Activated T-cell treated with anti-CD3 and anti-CD28 coated beads for 4 hours (primary cell): ENCODE results near the gene FHOD3.

ENCODE experiments used
- DNase-seq: peaks from one replicate; pipeline ENCODE4 v3.0.0-alpha.2; 2020

FHOD3 gene

GRCh38 chr18:36387310-36387709, 89.8 kb downstream of the FHOD3 start:
- DNase-seq: no peak

- DNase-seq: no peak
These were observed 90.8 kb downstream of the FHOD3 start for GRCh38 chr18:36388310-36388709.

DNA sequence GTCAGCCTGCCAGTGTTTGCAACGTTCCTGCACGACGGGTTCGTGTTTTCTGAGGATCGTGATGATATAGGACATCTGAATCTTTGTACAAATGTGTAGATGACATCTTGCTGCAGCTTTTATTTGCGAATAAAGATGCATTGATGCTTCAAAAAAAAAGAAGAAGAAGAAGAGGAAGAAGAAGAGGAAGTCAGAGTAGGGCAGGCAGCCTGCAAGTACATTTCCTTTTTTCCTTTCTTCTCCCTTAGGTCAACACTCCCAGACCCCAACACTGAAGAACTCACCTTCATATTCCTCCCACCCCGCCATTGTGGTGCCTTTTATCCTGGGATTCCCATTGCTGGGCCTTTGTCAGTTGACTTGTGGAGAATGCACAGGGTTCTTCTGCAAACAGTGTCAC, 91.5 kb downstream of the FHOD3 start:
- DNase-seq: no peak

- no peak for DNase-seq
These were observed 92.5 kb downstream of the FHOD3 start for GRCh38 chr18:36389811-36390581.

GRCh38 chr18:36391426-36392145, 94.1 kb downstream of the FHOD3 start:
- no peak for DNase-seq

- DNase-seq: no peak
These were observed 94.9 kb downstream of the FHOD3 start for GRCh38 chr18:36392164-36392978.

- DNase-seq: no peak
These were observed 95.4 kb downstream of the FHOD3 start for GRCh38 chr18:36392979-36393287.

GRCh38 chr18:36394486-36394885, 97.0 kb downstream of the FHOD3 start:
- DNase-seq: no peak

DNA sequence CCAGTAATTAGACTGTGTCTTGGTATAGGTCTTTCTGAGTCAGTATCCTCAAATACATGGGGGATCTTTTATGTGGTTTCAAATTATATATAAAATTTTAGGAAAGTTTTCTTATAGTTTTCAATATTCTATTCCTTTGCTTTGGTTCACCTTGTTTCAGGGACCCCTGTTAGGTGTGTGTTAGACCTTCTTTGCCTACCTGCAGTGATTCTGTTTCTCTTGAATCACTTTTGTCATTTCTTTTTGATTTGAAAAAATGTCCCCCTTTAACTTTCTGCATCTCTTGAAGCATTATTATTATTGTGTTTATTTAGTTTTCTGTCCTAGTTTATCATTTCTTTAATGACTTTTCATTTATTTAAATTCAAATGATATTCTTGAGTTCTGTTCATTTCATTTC, 98.7 kb downstream of the FHOD3 start:
- DNase-seq: no peak

DNA sequence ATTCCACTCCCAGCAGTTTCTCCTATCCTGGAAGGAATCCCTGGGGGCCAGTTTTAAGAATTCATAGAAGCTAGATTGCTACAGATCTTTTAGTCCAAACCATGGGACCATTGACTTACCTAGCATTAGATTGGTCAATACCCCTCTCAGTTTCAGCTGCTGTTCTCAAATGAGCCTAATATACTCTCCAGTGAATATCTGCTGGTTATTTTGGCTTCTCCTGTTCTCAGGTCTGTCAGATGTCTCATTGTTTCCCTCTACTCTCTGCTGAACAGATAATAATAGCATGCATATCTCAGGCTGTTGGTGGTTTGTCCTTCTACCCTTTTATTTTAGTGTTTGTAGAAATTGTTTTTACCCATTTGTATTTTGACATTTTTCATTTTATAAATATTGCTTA, 99.5 kb downstream of the FHOD3 start:
- DNase-seq: no peak

DNA sequence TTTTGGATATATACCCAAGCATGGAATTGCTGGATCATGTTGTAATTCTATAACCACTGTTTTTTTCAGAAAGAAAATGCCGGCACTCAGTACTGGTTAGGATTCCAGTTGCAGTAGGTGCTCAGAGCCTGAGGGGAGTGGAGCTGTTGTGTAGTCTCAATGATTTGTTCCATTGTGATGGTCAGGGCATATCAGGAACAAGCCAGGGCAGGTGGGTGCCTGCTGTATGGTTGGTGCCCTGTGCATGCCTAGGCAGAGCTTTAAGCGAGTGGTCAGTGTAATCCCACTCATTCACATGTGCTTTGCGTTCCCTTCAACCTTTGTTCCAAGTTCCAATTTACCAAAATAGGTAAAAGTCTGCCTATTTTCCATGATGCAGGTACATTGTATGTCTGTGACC, 100.9 kb downstream of the FHOD3 start:
- no peak for DNase-seq

- DNase-seq: no peak
These were observed 101.5 kb downstream of the FHOD3 start for GRCh38 chr18:36399055-36399454.

- no peak for DNase-seq
These were observed 103.9 kb downstream of the FHOD3 start for GRCh38 chr18:36401462-36401861.

DNA sequence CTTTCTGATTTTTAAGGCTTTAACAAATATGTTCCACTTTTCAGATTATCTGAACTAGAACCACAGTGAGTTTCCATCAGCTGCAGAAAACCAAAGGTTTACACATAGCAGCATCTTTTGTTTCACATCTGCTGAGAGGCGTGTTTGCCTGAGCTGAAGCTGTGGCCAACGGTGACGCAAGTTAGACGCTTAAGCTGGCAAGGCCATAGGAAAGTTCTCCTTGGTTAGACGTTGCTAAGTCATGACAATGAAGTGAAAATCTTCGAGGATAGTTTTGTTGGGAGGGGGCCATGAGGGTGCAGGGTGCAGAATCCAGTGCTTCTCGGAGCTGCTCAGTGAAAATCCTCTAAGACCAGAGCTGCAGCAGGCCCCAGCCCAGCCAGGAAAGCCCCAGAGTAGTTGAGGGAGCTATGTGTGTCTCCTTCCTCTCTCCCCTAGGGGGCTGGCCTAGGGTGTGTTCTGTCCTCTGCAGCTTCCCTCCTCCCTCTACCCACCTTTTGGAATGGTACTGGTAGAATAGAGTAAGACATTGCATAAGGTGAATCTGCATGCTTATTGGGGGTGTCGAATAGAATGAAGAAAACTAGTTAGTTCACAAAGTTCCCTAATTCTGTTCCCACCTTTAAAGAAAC, 105.4 kb downstream of the FHOD3 start:
- no peak for DNase-seq

DNA sequence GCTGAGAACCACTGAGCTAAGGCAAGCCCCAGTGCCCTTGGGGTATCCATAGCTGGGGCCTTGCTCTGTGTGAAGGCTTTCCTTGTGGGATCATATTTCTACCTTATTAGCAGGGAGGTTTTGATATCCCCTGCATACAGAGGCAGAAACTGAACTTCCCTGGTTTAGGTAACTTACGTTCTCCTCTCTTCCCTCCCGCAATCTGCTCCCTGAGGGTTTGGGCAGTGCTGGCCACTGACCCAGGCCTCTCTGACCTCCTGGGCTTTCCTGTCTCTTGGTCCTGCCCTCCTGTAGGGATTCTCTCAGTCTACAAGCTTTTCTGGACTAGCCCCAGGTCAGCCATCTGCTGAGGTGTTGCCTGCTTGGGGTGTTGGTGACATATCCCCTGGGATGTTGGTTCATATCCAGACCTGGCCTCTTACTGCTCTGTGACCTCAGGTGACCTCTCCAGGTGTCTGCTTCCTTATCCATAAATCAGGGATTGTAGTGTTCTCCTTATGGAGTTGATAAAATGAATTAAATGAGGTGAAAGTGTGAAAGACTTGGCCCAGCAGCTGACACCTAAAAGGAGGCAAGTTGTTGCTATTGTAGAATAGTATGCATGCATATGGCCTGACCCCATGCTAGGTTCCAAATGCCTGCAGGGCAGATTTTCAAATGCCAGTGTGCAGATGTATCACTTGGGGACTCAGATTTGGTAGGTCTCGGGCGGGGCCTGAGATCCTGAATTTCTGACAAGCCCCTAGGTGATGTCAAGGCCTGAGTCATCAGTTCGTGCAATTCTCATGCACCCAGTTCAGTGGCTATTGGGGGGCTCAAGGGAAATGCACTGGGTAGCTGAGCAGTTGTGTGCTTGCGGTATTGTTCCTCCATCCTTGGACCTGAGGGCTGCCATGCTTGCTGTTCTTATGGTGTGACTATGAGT, 106.6 kb downstream of the FHOD3 start:
- DNase-seq: no peak

DNA sequence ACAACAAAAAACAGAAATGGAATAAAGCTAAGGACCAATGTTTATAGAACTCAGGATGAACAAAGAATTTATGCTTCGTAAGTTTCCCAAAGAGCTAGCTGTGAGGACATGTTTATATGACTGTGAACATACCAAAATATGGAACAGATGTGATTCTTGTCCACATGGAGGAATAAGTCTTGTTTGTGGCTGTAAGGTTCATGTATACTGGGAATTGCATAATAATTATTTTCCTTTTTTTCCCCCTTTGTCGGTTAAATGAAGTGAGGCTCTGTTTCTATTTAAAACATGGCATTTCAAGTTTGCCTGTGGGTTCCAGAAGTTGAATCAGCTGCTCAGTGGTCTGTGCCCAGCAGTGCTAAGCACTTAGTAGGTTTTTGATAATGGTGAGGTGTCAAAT, 108.1 kb downstream of the FHOD3 start:
- no peak for DNase-seq

GRCh38 chr18:36406805-36407204, 109.3 kb downstream of the FHOD3 start:
- no peak for DNase-seq

GRCh38 chr18:36408606-36409005, 111.1 kb downstream of the FHOD3 start:
- DNase-seq: no peak

DNA sequence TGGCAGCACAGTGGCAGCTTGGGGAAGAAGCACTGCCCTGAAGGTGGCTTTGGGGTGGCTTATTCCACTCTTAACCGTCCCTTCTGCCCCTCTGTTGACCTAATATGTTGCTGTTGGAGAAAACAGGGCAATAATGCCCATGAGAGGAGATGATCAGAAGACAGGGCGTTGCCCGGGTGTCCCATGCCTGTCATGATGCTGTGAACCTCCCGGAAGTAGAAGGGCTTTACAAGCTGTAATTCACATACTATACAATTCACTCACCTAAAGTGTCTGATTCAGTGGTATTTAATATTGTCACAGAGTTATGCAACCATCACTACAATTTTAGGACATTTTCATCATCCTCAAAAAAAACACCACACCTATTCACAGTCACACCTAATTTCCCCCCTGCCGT, 112.3 kb downstream of the FHOD3 start:
- no peak for DNase-seq

- DNase-seq: no peak
These were observed 112.8 kb downstream of the FHOD3 start for GRCh38 chr18:36410346-36410745.

GRCh38 chr18:36411745-36412168, 114.2 kb downstream of the FHOD3 start:
- no peak for DNase-seq

- no peak for DNase-seq
These were observed 115.3 kb downstream of the FHOD3 start for GRCh38 chr18:36412778-36413177.
